ENCODE results near the gene CASP6. TPM values are rescaled to one million over a fixed set of nuclear protein-coding genes. Genes with fewer than 3 reads are reported as not detected.

The CASP6 gene
- total RNA-seq, 1 experiment from 2014 or later, result 30.5 TPM

GRCh38 chr4:109690690-109691410, 12.4 kb downstream of the CASP6 start:
- ChIA-PET POLR2A (ENCODE audit: low non-redundant PET) (no interaction called here), CTCF (no interaction called here)
- Histone ChIP-seq H3K27me3 (replicated peaks; ENCODE audit: insufficient read depth, low read depth, low read length, poor library complexity) (no peaks in the 10 kb centered on the region), H3K36me3 (ENCODE audit: insufficient read depth, low read length, poor library complexity, severe bottlenecking) (peaks cover 49% of the 10 kb centered on the region), H3K9me3 (ENCODE audit: low read depth, low read length, poor library complexity, severe bottlenecking) (no peaks in the 10 kb centered on the region), H3K4me3 (ENCODE audit: low read depth, low read length, poor library complexity, severe bottlenecking) (no peak overlapping the region), H3K27ac (ENCODE audit: low read depth, low read length, poor library complexity, severe bottlenecking) (no peak overlapping the region), H3K4me1 (ENCODE audit: insufficient read depth, low read length, poor library complexity, severe bottlenecking) (no peaks in the 10 kb centered on the region)
- DNase-seq (ENCODE audit: low spot score), result no peak
- TF ChIP-seq CTCF (conservative IDR thresholded peaks at IDR 0.05; ENCODE audit: low read depth, low read length), result no peak
- TF ChIP-seq EZH2 (IDR thresholded peaks at IDR 0.05; ENCODE audit: borderline replicate concordance, low read depth, low read length, poor library complexity, severe bottlenecking), result no peak
- no TSS peak for BruUV-seq (replicated peaks)
- intact Hi-C loops (cut with micrococcal nuclease; ENCODE audit: unreplicated experiment), result no loop called here

- Histone ChIP-seq H3K27ac (ENCODE audit: low read depth, low read length, poor library complexity, severe bottlenecking) (no peak overlapping the region), H3K27me3 (replicated peaks; ENCODE audit: insufficient read depth, low read depth, low read length, poor library complexity) (no peaks in the 10 kb centered on the region), H3K36me3 (ENCODE audit: insufficient read depth, low read length, poor library complexity, severe bottlenecking) (peaks cover 17% of the 10 kb centered on the region), H3K4me1 (ENCODE audit: insufficient read depth, low read length, poor library complexity, severe bottlenecking) (peaks cover 9% of the 10 kb centered on the region), H3K9me3 (ENCODE audit: low read depth, low read length, poor library complexity, severe bottlenecking) (no peaks in the 10 kb centered on the region), H3K4me3 (ENCODE audit: low read depth, low read length, poor library complexity, severe bottlenecking) (no peak overlapping the region)
- intact Hi-C loops (cut with micrococcal nuclease; ENCODE audit: unreplicated experiment), result no loop called here
- TF ChIP-seq CTCF (conservative IDR thresholded peaks at IDR 0.05; ENCODE audit: low read depth, low read length), result no peak
- TF ChIP-seq EZH2 (IDR thresholded peaks at IDR 0.05; ENCODE audit: borderline replicate concordance, low read depth, low read length, poor library complexity, severe bottlenecking), result no peak
- BruUV-seq (replicated peaks), result no TSS peak
- ChIA-PET POLR2A (ENCODE audit: low non-redundant PET) (no interaction called here), CTCF (no interaction called here)
- no peak for DNase-seq (ENCODE audit: low spot score)
These were observed 18.5 kb downstream of the CASP6 start for GRCh38 chr4:109684727-109685126.

GRCh38 chr4:109683621-109684253, 19.5 kb downstream of the CASP6 start:
- H3K27me3 ChIP-seq (replicated peaks; ENCODE audit: insufficient read depth, low read depth, low read length, poor library complexity), result no peaks in the 10 kb centered on the region
- ChIA-PET CTCF (no interaction called here), POLR2A (ENCODE audit: low non-redundant PET) (no interaction called here)
- peaks cover 7% of the 10 kb centered on the region for H3K36me3 ChIP-seq (ENCODE audit: insufficient read depth, low read length, poor library complexity, severe bottlenecking)
- BruUV-seq (replicated peaks), result no TSS peak
- no peaks in the 10 kb centered on the region for H3K9me3 ChIP-seq (ENCODE audit: low read depth, low read length, poor library complexity, severe bottlenecking)
- no peak for DNase-seq (ENCODE audit: low spot score)
- peaks cover 9% of the 10 kb centered on the region for H3K4me1 ChIP-seq (ENCODE audit: insufficient read depth, low read length, poor library complexity, severe bottlenecking)
- no peak overlapping the region for H3K4me3 ChIP-seq (ENCODE audit: low read depth, low read length, poor library complexity, severe bottlenecking)
- no peak overlapping the region for H3K27ac ChIP-seq (ENCODE audit: low read depth, low read length, poor library complexity, severe bottlenecking)
- intact Hi-C loops (cut with micrococcal nuclease; ENCODE audit: unreplicated experiment), result no loop called here
- TF ChIP-seq CTCF (conservative IDR thresholded peaks at IDR 0.05; ENCODE audit: low read depth, low read length) (no peak), EZH2 (IDR thresholded peaks at IDR 0.05; ENCODE audit: borderline replicate concordance, low read depth, low read length, poor library complexity, severe bottlenecking) (no peak)

Data from A673 (cell line).